ENCODE results near the gene PTPRN2.

- TF ChIP-seq POLR2A (IDR thresholded peaks at IDR 0.05): no peak
- TF ChIP-seq, protein P1, sequence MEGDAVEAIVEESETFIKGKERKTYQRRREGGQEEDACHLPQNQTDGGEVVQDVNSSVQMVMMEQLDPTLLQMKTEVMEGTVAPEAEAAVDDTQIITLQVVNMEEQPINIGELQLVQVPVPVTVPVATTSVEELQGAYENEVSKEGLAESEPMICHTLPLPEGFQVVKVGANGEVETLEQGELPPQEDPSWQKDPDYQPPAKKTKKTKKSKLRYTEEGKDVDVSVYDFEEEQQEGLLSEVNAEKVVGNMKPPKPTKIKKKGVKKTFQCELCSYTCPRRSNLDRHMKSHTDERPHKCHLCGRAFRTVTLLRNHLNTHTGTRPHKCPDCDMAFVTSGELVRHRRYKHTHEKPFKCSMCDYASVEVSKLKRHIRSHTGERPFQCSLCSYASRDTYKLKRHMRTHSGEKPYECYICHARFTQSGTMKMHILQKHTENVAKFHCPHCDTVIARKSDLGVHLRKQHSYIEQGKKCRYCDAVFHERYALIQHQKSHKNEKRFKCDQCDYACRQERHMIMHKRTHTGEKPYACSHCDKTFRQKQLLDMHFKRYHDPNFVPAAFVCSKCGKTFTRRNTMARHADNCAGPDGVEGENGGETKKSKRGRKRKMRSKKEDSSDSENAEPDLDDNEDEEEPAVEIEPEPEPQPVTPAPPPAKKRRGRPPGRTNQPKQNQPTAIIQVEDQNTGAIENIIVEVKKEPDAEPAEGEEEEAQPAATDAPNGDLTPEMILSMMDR (IDR thresholded peaks at IDR 0.05): no peak
Observed at GRCh38 chr7:158449266-158449665, 138.4 kb downstream of the PTPRN2 start.

Measured in sigmoid colon (tissue), 3 donors.